ENCODE data around the gene MRPL10. TPM values are rescaled to one million over a fixed set of nuclear protein-coding genes. Genes with fewer than 3 reads are reported as not detected.
A peak's percentile ranks its signal among the peaks of the same experiment; 100 is the strongest.

The MRPL10 gene
- total and polyA plus RNA-seq, 8 donors = 16.8 to 35.2 (median 24.1) TPM

GRCh38 chr17:47789611-47790561, 41.5 kb downstream of the MRPL10 start:
- H3K4me3 ChIP-seq = peak overlapping the region; percentile 17 to 54 (median 32)
- intact Hi-C loops (cut with DNase I) = no loop called here
- H3K36me3 ChIP-seq = no peaks in the 10 kb centered on the region
- DNase-seq (peak in 4 of 6 donors; percentile 62 to 90 (median 77)), ATAC-seq (peak; percentile 96 to 100 (median 100)), FAIRE-seq (no peak)
- no peak overlapping the region for H3K27ac ChIP-seq
- H3K9me3 ChIP-seq = no peaks in the 10 kb centered on the region
- H3K27me3 ChIP-seq = peaks cover 0 to 14% (median 7%) of the 10 kb centered on the region in 4 donors
- TF ChIP-seq CTCF (IDR thresholded peaks at IDR 0.05) = peak in 3 of 4 donors; percentile 34 to 51 (median 35)
- 3% methylated on average over 69 to 70 of the region's 70 CpGs for WGBS, 2 donors
- H3K4me1 ChIP-seq = peaks cover 0 to 2% (median 0%) of the 10 kb centered on the region in 3 donors

- FAIRE-seq (no peak), DNase-seq (no peak), ATAC-seq (no peak)
- Histone ChIP-seq H3K4me3 (no peak overlapping the region), H3K9me3 (no peaks in the 10 kb centered on the region), H3K36me3 (no peaks in the 10 kb centered on the region), H3K27ac (no peak overlapping the region), H3K4me1 (peaks cover 0 to 2% (median 0%) of the 10 kb centered on the region in 3 donors), H3K27me3 (peaks cover 0 to 10% (median 0%) of the 10 kb centered on the region in 4 donors)
- intact Hi-C loops (cut with DNase I) = no loop called here
- TF ChIP-seq CTCF (IDR thresholded peaks at IDR 0.05) = no peak
- WGBS, 2 donors = 48 to 54% methylated on average over 5 of the region's 5 CpGs
Measured at GRCh38 chr17:47785538-47786123, 45.7 kb downstream of the MRPL10 start.

- no peaks in the 10 kb centered on the region for H3K9me3 ChIP-seq
- no peaks in the 10 kb centered on the region for H3K27me3 ChIP-seq
- no peak for ATAC-seq
- no peak for FAIRE-seq
- WGBS, 2 donors = 62 to 72% methylated on average over 5 of the region's 5 CpGs
- H3K27ac ChIP-seq = no peak overlapping the region
- intact Hi-C loops (cut with DNase I) = no loop called here
- no peak for DNase-seq
- no peak for TF ChIP-seq CTCF (IDR thresholded peaks at IDR 0.05)
- H3K4me1 ChIP-seq = no peaks in the 10 kb centered on the region
- H3K4me3 ChIP-seq = no peak overlapping the region
- no peaks in the 10 kb centered on the region for H3K36me3 ChIP-seq
Measured at GRCh38 chr17:47781397-47781796, 49.9 kb downstream of the MRPL10 start.

- WGBS, 2 donors = 20 to 32% methylated on average over 33 to 45 of the region's 45 CpGs
- FAIRE-seq (no peak), DNase-seq (peak in 1 of 6 donors; percentile 68), ATAC-seq (no peak)
- Histone ChIP-seq H3K4me1 (no peaks in the 10 kb centered on the region), H3K4me3 (no peak overlapping the region), H3K36me3 (no peaks in the 10 kb centered on the region), H3K27me3 (peaks cover 0 to 11% (median 0%) of the 10 kb centered on the region in 4 donors), H3K27ac (no peak overlapping the region), H3K9me3 (no peaks in the 10 kb centered on the region)
- intact Hi-C loops (cut with DNase I) = no loop called here
- TF ChIP-seq CTCF (IDR thresholded peaks at IDR 0.05) = no peak
Measured at GRCh38 chr17:47778184-47778635, 53.1 kb downstream of the MRPL10 start.

All from pancreas (tissue), 10 donors.